HG03558 (cell line): ENCODE results near the gene PTPRN2.

Experiments used
- ATAC-seq: cut with Tn5 transposase; IDR thresholded peaks from one replicate; pipeline ENCODE4 v1.9.1; 2021; ENCODE audit warnings: moderate number of reproducible peaks; ENCODE audit not compliant: unreplicated experiment; ENCODE audit errors: extremely low read depth

The PTPRN2 gene

DNA sequence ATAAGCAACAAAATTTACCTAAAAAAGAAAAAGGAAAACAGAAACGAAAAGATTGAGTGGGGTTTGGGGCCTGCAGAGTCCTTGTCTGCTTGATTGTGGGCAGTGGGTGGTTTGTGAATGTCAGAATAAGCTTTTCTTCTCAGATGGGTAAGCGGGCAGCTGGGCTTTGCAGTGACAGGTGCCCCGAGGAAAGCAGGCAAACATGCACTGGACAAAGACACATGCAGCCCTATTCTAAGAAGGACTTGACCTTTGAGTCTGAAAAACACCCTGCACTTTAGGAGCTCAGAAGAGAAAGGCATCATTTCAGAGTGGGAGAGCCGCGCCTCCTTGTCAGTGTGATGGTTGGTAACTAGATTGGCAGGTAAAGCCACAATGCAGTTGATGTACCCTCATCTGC lies 562.7 kb downstream of the PTPRN2 start:
- ATAC-seq: no peak

DNA sequence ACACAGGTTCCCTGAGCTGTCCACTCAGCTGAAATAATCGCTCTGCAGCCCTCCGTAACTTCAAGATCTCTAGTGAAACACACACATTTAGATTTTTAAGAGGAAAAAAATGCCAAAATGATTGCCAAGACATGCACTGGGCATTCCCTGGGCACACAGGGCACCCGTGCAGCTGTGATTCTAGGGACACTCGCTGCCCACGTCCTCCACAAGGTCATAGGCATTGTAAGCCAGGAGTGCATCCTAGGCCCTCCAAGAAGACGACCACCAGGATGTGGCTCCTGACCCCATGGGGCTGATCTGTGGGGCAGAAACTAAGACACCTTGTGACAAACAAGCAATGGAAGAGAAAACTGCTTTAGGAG lies 563.3 kb downstream of the PTPRN2 start:
- ATAC-seq: no peak

DNA sequence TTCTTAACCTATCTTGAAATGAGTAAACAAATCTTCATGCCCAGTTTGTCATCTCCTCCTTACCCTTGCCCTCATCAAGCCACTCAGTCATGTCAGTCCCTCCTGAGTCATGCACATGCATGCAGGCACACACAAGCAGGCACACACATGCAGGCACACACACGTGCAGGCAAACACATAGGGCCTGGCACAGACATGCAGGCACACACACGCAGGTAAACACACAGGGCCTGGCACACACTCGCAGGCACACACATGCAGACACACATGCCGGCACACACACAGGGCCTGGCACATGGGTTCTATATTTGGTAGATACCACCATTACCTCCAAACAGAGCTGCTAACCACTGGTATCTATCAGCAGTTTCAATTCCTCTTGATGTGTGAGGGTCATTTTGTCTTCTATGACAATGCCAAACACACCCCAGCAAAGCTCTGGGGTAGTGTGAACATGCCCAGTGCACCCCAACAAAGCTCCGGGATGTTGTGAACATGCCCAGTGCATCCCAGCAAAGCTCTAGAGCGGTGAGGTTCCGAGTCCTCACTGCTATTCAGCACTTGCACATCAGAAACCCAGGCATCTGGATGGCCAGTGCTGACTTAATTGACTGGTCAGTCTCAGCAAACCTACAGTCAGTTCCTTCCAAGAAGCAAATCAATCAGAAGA lies 563.8 kb downstream of the PTPRN2 start:
- no peak for ATAC-seq

DNA sequence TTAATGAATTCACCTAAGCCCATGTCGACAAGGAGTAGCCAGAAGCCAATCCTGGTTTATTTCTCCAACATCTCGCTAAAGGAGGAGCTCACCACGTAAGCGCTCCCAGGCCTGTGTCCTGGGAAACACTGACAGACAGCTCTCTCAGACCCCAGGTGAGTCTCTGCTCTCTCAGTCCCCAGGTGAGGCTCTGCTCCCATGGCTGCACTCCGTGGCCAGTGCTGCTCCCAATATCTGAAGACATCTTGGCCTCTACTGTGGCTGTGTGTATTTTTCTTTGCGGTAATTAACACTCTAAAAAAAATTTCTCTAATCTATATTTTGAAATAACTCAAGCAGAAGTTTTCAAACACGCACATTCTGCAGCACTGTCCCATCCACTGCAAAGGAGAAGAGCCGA lies 564.5 kb downstream of the PTPRN2 start:
- ATAC-seq: no peak

DNA sequence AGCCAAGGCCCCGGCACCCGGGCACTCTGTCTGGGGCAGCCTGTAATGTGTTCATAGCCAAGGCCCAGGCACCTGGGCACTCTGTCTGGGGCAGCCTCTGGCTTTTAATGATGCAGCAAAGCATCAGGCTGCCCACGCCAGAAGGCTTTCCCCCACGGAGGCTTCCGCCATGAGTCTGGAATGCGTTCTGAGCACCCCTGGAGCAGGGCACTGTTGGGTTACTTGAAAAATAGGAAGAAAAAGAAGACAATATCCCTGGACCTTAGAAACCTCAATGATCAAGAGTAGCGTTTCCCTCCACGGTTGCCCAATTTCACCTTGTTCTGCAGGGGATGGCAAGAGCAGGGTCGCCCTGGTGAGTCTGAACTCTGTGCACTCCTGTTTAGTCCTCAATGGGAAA lies 565.0 kb downstream of the PTPRN2 start:
- ATAC-seq: no peak

DNA sequence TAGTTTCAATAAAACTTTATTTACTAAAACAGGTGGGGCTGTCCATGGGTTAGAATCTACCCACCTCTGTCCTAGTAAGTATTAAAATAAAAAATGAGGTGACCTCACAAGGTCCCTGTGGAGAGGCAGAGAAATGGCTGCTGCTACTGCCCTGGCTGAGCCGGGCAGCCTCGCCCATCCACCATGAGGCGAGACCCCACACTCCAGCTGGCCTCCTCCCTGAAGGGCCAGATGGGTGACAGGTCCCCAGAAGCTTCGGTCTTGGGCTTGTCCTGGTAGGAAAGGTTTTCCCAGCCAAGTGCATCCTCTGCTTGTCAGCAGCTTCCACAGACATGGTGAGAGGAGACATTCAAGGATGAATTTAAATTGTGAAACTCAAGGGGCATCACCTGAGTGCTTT lies 565.8 kb downstream of the PTPRN2 start:
- ATAC-seq: no peak

DNA sequence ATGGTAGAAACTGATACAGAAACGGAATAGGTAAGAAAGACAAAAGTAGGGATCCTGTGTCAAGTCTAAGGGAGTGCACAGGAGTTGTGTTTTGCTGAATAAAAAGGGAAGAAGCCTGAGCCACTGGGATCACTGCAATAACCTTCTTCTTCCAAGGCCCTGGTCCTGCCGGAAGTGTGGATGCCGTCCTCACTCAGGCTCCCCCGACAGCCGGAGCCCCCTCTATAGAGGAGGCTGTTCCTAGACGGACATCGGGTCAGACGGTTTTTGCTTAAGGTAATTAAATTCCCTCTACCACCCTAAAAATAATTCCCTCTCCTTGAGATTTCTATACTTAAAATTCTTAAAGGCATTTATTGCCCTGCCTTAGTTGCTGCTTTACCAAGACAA lies 566.9 kb downstream of the PTPRN2 start:
- ATAC-seq: no peak

DNA sequence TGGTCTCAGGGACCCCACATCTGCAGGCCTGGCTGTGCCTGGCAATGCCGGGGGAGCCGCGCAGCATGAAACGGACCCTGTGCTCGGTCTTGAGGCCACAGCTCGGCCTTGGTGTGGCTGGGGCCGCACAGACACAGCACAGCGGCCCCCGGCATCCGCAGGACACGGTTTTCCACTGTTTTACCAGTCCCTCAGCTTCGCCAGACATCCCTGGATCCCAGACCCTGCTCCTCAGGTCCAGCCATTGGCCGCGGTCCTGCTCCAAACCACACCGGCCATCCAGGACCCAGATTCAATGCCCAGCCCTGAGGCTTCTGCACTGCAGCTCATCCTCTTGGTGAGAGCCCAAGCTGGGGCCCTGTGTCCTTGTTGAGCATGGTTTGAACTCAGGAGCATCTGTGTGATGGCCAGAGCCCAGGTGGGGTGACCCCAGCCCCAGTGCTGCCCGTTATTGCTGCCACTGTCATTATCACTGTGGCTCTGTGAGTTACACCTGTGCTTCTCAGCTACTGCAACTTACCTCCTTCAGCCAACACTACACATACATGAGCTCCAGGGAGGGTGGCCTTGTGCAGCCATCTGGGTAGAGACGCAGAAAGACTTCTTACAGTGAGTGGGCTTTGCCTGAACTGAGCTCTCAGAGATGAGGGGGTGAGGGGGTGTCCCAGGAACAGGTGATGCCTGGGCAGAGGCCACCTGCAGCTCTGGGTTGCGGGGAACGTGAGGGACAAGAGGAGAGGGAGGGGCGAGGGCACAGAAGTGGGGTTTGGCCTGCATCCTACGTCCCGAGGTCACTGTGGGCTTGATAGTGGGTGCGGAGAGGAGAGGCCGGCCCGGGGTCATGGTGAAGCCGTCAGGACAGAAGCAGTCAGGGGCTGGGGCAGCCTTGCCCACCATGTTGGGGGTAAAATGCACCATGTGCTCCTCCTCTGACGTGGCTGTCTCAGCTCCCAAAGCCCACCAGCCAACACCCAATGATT lies 567.6 kb downstream of the PTPRN2 start:
- ATAC-seq: no peak

DNA sequence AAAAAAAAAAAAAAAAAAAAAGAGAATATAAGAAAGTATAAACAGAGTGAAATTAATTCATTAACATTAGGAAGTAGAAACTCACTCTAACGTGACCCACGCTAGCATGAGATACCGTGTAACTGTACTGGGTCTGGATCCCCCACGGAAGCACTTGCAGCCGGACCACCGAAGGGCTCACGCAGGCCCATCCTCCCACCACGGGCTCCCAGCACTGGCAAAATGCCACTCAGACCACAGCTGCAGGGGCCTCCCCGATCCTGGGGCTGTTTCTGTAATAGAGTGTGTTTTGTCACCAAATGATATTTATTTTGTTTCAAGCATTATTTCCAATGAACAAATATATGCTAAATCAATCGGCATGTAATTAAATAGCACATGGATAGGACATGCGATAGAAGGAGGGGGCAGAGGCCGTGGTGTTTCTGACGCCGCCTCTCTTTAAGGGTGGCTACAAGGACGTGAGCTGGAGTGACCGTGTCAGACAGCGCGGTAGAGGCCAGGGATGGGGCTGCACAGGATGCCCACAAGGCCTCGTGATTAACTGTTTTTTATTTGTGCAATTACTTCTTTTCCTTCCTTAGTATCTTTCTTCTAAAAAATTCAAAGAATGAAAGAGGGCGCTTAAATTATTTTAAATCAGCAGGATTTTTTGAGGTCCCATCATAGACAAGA lies 568.5 kb downstream of the PTPRN2 start:
- ATAC-seq: no peak

DNA sequence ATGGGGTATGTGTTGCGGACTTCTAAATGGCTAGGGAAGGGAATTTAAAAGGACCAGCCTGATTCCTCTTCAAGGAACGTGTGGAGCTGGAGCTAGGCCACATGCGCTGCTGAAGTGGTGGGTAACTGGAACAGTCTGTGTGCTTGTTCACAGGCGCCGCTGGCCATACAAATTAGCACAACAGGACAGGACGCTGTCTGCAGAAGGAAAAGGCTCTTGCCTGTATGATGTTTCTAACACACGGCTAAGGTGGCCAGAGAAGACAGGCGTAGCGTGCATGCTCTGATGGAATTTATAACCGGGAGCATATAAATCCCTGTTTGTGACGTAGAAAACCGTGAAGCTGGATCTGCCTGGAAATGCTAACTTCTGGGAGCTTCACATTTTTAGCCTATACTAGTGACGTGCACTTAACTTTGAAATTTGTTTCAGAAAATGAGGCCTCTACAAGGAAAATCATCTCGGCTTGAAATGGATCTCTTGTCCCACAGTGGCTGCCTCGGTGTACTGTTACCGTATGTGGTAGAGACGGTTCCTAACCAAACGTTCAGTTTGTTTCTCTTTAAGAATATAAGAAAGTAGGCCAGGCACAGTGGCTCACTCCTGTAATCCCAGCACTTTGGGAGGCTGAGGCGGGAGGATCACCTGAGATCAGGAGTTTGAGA lies 569.4 kb downstream of the PTPRN2 start:
- no peak for ATAC-seq

DNA sequence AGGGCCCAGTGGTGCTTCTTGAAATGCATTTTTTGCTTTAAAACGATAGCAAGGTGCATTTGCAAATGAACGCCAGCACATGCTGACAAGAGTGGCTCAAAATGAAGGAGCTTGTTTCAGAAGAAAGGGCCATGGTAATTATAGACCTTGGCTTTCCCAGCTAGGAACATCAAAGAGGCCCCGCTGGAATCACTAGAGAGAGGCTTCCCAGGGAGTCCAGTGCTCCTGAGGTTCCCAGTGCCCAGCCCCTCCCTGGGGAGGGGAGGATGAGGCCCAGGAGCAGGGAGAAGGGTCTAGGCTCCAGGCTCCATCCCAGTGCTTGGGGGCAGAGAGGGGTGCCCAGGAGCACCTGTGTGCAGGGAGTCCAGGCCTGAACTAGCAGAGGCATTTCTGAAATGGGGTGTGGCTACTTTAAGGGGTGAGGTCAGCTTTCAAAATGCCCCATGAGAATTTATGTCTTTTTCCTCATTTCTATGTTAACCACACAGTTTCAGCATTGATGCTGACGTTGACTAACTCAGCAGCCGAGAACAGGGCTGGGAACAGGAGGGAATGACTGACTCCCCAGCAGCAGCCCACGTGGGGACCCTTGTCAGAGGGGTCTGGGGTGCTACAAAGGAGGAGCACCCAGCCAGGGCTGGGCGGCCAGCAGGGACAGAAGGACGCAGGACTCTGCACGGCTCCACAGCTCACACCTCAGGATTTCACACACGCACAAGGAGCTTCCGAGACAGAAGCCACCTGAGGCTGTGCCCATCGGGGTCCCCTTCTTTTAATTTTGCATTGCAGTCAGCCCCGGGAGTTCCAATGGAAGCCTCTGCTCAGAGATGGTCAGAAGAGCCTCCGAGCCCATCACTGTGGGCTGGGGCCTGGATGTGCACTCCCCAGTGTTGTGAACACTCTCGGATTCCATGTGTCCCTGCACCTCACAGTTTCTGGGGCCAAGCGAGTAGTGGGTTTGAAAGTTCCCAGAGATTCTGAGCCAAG lies 570.2 kb downstream of the PTPRN2 start:
- ATAC-seq: no peak

DNA sequence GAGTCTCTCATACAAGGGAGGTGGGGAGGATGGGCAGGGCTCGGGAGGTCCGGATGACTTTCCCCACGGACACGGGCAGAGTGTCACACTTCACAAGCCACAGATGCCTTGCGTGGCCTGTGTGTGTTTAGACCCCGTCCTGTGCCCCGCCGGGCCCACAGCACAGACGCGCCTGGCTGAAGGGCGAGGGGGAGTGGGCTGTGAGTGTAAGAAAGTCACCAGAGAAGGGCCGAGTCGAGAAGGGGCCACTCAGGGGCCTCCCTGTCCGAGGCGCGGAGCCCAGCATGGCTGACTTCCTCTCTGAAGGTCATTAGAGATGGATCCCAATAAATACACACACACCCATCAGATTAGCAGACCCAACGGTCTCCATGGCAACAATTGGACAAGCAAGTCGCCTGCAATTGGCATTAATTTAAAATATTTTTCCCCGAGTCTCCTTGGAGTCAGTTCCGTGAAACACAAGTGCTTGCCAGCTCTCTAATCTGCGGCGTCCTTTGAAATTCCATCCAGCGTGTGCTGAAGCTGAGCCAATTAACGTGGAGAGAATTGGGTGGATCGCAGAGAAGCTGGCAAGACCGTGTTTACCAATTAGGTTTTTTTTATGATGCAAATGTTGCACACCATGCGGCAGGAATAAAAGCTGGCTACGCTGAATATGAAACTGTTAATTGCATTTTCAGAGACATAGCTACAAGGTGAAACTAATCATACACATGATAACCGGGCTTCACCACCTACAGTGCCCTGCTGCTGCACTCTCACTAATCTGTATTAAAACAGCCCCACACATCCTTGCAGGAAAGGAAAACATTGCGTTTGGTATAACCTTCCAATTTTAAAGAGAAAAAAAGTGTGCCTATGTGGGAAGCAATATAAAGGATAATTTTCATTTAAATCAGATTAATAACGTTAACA lies 571.2 kb downstream of the PTPRN2 start:
- ATAC-seq: no peak

DNA sequence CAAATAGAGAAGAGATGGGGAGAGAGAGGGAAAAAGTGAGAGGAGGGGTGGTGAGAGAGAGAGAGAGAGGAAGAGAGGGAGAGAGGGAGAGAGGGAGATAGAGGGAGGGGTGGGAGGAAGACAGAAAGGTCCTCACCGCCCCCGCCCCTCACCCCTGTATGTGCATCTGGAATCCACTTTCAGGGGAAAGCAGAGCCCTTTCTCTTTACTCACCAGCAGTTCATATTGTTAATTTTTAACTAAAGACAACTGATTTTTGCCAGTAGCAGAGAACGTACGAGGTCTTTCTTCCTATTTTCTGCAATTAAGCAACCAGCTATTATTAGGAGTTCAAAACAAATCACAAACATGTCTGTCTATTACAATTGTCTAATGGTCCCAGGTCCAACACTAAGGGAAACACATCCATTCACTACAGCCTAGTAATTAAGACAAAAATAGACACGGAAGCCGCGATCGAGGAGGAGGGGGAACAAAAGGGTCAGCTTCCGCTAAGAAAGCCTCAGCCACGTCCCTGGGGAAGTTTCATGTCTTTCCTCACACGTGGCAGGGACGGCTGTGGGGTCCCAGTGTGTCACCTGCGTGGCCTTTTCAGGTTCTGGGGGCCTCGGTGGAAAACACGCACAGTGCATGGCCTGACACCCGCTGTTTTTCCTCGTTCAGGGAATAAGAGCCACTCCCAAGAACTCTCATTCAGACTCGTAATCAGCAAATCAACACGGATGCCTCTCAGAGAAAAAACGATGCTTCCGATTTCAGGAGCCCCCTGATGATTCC lies 572.0 kb downstream of the PTPRN2 start:
- no peak for ATAC-seq

DNA sequence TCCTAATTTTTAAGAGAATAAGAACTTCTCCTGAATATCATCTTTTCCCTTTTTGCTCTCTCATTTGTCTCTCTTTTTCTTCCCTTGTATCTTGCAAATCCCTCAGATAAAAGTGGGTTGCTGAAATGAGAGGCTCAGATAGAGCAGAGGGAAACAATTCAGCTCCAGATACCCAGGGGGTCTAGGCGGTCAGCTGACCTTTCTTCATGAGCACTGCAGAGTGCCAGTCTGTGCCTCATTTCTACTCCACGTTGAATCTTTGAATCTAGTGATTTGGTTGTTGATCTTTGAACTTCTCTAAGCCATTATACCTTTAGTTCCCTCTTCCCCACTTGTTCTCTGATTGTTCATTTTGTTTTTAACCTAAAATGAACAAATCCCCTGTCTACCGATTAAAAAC lies 572.6 kb downstream of the PTPRN2 start:
- no peak for ATAC-seq

DNA sequence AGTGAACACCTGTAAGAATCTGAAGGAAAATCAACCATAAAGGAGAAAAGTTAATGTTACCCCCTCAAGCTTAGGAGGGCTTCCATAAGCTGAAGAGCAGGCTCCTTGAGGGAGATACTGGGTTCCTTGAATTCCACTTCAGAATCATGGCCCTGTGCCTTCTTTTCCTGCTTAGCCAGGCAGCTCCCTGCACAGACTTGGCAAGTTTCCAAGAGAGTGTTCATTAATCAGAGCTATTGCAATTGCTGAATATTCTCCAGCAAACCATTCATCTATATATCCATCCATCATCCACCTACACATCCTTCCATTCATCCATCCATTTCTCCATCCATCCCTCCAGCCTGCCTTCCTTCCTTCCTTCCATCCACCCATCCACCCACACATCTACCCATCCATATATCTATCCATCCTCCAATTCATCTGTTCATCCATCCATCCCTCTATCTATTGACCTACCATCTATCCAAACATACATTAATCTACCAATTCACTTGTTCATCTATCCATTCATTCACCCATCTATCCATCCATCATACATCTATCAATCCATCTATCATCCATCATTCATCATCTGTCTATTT lies 574.4 kb downstream of the PTPRN2 start:
- ATAC-seq: no peak

DNA sequence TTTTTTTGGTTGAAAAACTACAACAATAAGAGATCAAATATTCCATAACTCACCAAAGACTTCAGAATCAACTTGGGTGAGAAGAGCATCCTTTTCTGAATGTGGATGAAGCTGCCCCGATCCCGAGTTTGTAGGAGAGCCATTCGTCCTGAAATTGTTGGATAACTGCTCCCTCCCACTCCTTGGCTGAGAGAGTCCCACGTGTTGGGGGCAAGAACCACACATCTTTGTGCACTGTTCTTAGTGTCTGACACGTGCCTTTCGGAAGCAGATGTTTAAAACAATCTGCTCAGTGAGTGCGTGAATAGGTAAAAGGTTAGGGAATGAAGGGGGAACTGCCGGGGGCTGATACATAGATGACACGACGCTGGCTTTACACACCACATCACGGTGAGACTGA lies 575.7 kb downstream of the PTPRN2 start:
- ATAC-seq: no peak

DNA sequence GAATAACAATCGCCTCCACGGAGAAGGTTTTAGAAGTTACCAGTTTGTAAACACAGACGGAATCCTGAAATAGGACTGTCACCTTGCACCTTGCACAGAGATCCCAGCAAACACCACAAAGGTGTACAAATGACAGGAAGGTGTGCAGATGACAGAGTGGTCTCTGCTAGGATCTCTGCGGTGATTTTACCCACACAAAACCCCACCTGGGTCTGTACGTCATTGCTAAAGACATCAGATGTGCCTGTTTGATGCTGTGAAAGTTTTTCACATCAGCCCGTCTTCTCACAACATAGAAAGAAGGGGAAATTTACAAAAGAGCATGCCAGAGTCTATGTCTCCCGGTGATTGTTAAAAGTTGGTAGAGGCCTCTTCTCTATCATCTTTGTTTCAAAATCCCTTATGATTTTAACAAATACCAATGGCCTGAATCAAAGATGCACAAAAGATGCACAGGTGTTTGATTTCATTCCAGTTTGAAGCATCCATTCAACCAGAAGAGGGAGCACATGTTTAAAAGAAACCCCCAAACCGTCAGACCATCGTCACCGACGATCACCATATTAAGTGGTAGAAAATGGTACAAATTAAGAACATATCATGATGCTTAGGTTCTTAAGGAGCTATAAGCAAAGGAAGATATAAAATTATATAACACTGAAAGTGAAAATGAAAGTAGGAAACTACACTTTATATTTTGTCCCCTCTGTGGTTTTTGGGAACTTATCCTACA lies 576.5 kb downstream of the PTPRN2 start:
- no peak for ATAC-seq
